ENCODE data around the gene SELENOH.

DNA sequence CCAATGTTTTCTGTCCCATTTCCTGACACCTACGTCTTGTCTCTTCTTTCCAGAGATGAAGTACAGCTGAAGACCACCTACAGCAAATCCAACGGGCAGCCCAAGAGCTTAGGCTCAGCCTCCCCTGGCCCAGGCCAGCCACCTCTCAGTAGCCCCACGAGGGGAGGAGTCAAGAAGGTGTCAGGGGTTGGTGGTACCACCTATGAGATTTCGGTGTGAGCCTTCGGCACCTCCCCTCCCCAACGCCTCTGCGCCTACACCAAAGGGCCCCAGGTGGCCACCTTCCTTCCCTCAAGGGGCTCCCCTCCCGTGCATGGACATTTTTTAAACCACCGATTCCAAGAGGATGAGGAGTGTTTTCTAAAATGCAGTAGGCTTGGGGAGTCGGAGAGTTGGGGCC, 41.5 kb upstream of the SELENOH start:
- TF ChIP-seq CTCF (IDR thresholded peaks at IDR 0.05) (no peak), POLR2AphosphoS5 (IDR thresholded peaks at IDR 0.05) (no peak), EP300 (IDR thresholded peaks at IDR 0.05; ENCODE audit: low read depth) (no peak)
